Fibroblast of mammary gland (primary cell): ENCODE results near the gene GLRX.

Source experiments
- DNase-seq: peaks from one replicate; pipeline ENCODE4 v3.0.0-alpha.2; 2010; ENCODE audit warnings: low read depth
- H3K4me3 ChIP-seq: 2 replicates; pipeline ENCODE4 v1.5.1; 2011; ENCODE audit warnings: low read depth, mild to moderate bottlenecking, low read length, moderate library complexity; ENCODE audit not compliant: control insufficient read depth
- TF ChIP-seq, protein P1 (sequence below): conservative IDR thresholded peaks from 2 replicates; pipeline ENCODE4 v1.5.1; 2011; ENCODE audit warnings: low read depth, low read length, inconsistent platforms; ENCODE audit not compliant: control insufficient read depth, insufficient read depth

The GLRX gene

DNA sequence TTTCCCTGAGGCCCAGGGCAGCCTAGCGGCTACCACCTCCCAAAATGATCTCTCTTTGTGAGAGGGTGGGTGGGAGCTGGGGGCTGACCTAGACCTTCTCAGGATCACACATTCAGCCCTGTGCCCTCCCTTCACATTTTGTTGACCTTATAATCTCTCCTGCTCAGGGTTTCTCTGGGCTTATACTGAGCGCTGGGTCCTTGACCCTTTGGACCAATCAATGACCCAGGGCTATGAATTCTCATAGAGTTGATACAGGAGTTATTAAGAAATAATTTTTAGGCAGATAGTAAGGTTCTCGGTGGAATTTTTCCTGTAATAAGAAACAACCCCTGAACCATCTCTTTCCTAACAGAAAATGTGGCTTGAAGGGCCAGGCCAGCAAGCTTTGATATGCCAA lies 22.0 kb downstream of the GLRX start:
- no peak for DNase-seq
- TF ChIP-seq, protein P1, sequence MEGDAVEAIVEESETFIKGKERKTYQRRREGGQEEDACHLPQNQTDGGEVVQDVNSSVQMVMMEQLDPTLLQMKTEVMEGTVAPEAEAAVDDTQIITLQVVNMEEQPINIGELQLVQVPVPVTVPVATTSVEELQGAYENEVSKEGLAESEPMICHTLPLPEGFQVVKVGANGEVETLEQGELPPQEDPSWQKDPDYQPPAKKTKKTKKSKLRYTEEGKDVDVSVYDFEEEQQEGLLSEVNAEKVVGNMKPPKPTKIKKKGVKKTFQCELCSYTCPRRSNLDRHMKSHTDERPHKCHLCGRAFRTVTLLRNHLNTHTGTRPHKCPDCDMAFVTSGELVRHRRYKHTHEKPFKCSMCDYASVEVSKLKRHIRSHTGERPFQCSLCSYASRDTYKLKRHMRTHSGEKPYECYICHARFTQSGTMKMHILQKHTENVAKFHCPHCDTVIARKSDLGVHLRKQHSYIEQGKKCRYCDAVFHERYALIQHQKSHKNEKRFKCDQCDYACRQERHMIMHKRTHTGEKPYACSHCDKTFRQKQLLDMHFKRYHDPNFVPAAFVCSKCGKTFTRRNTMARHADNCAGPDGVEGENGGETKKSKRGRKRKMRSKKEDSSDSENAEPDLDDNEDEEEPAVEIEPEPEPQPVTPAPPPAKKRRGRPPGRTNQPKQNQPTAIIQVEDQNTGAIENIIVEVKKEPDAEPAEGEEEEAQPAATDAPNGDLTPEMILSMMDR = no peak
- H3K4me3 ChIP-seq = no peak overlapping the region

DNA sequence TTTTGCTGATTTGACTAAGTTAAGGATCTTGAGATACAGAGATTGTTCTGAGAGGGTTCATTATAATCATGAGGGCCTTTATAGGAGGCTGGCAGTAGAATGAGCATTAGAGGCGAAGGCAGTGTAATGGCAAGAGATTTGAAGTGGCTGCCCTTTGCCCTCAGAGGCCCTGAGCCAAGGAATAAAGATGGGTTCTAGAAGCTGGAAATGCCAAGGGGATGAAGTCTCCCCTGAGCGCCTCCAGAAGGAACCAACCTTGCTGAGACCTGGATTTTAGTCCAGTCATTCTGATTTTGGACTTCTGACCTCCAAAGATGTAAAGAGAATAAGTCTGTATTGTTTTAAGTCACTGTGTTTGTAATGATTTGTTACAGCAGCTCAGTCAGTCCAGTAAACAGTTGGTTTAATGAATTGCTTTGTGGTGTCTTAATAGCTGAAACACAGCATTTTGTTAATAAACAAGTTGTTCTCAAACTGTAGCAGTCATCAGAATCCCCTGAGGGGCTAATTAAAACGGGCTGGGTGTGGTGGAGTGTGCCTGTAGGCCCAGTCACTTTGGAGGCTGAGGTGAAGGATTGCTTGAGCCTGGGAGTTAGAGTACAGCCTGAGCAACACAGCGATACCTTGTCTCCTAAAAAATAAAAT lies 23.2 kb downstream of the GLRX start:
- TF ChIP-seq, protein P1 = no peak
- DNase-seq = no peak
- H3K4me3 ChIP-seq = no peak overlapping the region

DNA sequence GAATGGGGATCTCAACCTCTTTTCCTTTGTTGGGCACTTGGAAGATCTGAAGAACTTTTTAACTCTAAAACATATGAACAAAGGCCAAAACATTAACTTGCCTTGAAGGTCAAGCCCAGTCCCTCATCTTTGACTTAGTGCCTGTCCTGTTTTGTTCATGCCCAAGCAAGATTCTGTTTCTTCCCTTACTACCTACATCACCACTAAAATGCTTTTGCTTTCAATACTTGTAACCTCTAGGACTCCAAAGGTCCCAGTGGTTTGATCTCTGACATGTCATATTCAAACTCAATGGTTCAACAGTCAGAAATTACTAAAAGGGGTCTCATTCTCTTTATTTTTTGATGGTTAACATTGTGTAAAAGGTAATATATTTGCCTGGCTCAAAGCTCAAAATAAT lies 24.0 kb downstream of the GLRX start:
- TF ChIP-seq, protein P1 = no peak
- DNase-seq = no peak
- no peak overlapping the region for H3K4me3 ChIP-seq

DNA sequence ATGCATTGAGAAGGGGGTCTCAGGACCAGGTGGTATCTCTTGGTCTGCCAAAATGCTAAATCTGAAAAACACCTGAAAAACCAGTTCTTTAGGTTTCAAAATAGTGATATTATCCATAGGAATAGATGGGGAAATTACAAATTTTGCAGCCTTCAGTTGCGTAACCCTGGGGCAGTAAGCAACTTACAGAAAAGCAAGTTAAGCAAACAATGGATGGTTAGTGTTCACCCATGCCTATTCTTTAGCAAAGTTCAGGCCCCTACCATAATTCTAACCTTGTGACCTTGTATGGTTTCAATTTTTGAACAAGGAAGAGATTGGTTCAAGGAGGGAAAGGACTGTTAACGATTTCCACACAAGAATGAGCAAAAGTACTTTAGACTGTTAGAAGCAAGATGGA lies 24.5 kb downstream of the GLRX start:
- TF ChIP-seq, protein P1 = no peak
- DNase-seq = no peak
- H3K4me3 ChIP-seq = no peak overlapping the region

DNA sequence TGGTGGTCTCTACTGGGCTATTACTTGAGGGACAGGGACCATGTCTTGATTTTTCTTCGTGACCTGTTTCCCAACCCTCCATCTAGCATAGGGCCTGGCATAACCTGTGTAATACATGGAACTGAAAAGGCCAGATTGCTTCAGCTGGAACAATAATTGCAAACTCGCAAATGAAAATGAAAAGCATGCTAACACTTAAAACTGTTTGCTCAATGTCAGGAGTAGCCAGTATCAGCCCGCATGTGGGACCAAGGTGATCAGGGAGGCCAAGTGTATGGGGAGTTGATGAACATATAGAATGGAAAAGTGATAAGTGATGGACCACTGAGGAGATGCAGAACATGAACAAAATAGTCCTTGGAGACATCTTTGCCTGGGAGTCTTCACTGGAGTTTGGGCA lies 25.2 kb downstream of the GLRX start:
- TF ChIP-seq, protein P1 = no peak

DNA sequence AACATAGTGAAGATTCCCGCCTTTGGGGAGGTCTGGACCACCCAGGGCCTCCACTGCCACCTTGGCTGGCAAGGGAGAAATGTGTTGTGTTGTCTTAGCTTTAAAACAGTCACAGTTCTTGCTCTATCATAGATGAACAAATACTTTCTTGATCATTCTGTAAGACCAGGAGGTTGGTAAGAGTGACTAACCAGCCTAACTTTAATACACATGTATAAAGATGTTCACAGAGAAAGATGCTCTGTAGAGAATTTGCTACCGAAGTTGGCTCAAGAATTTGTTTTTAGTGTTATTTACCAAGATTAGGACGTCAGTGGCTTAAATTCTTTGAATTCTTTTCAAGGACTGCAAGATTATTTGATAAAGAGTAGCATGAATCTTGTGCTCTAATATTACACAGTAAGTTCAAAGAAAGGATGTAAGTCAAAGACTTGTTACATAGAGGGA lies 28.4 kb downstream of the GLRX start:
- no peak for DNase-seq
- no peak overlapping the region for H3K4me3 ChIP-seq
- TF ChIP-seq, protein P1 = no peak

More for the DNA sequence above, 25.2 kb downstream of the GLRX start:
- H3K4me3 ChIP-seq = no peak overlapping the region
- no peak for DNase-seq

DNA sequence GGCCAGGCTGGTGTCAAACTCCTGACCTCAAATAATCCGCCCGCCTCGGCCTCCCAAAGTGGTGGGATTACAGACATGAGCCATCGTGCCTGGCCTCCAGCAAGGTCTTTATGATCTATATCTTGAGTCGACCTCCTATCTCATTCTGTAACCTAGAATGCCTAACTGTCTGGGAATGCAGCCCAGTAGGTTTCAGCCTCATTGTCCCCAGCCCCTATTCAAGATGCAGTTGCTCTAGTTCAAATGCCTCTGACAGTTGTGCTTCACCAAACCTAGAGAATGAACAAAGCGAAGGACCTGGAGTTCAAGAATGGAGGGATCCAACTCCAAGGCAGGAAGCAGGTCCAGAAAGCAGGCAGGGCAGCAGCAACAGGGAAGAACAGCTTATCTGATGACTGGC lies 30.8 kb downstream of the GLRX start:
- no peak overlapping the region for H3K4me3 ChIP-seq
- TF ChIP-seq, protein P1 = no peak
- DNase-seq = no peak
